ENCODE results near the gene COL9A1.
A peak's percentile ranks its signal among the peaks of the same experiment; 100 is the strongest.

DNA sequence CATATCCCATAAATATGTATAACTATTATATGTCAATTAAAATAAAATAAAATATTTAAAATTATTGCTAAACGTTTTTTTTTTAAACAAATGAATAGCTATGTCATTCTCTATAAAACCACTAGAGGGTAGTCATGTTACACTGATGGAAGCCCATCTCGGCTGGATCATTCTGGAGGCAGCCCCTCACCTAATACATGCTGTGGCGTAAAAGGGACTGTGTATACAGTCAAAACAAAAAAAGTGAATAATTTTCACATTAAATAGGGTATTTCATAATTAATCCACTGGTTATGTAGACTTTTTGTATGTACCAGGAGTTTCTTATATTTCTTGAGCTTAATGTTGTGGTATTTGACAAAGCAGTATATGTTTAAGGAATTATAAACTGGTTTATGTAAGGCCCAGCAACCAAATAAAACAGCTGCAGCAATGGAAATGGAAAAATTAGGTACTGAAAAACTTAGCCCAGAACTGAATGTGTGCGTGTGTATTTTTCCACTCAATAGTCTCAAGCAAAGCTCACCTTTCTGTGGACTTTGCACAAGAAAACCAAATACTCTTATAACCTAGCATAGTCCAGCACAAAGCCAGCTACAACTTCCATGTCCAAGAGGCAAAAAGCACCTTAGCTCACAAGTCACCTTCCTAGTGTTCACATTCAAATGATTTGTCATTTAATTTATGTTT lies 81.7 kb downstream of the COL9A1 start:
- TF ChIP-seq, protein P1, sequence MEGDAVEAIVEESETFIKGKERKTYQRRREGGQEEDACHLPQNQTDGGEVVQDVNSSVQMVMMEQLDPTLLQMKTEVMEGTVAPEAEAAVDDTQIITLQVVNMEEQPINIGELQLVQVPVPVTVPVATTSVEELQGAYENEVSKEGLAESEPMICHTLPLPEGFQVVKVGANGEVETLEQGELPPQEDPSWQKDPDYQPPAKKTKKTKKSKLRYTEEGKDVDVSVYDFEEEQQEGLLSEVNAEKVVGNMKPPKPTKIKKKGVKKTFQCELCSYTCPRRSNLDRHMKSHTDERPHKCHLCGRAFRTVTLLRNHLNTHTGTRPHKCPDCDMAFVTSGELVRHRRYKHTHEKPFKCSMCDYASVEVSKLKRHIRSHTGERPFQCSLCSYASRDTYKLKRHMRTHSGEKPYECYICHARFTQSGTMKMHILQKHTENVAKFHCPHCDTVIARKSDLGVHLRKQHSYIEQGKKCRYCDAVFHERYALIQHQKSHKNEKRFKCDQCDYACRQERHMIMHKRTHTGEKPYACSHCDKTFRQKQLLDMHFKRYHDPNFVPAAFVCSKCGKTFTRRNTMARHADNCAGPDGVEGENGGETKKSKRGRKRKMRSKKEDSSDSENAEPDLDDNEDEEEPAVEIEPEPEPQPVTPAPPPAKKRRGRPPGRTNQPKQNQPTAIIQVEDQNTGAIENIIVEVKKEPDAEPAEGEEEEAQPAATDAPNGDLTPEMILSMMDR (IDR thresholded peaks at IDR 0.05) = peak; percentile 77; the same call in 1 of the 2 replicates
- TF ChIP-seq TCF7L2 (IDR thresholded peaks at IDR 0.05; ENCODE audit: low read depth, low read length) (no peak), POLR2AphosphoS5 (IDR thresholded peaks at IDR 0.05; ENCODE audit: low read depth, low read length) (no peak)
